A549 (cell line): ENCODE results near the gene EVX2. TPM values are rescaled to one million over a fixed set of nuclear protein-coding genes. Genes with fewer than 3 reads are reported as not detected.
A peak's percentile ranks its signal among the peaks of the same experiment; 100 is the strongest.

Experiments used
- ATAC-seq, 2 experiments: fragments of 200-7000 bp in 1 of 2; fragments of >200 bp in 1 of 2; cut with Nextera tagmentation in 1 of 2; cut with Tn5 transposase in 1 of 2; 3 replicates each; pipeline versions ENCODE4 v1.8.0 to v1.9.1; 2018 to 2020; ENCODE audit warnings: mild to moderate bottlenecking in 1 of 2, moderate library complexity in 1 of 2
- CTCF ChIA-PET: fragments of 300-600 bp; sonication (Branson Sonifier 250); formaldehyde crosslinking; extraction: SDS; loops from one replicate; lab custom pipeline; 2021; ENCODE audit warnings: antibody characterized with exemption, inconsistent platforms; lab: Yijun Ruan, JAX
- POLR2A ChIA-PET: fragments of 350-600 bp; formaldehyde crosslinking; extraction: SDS; loops from one replicate; lab custom pipeline; 2021; ENCODE audit warnings: antibody characterized with exemption, inconsistent platforms; lab: Yijun Ruan, JAX
- DNase-seq, 2 experiments: peaks; one replicate each; pipeline versions ENCODE4 v3.0.0 to v3.0.0-alpha.2; 2011 to 2016; ENCODE audit warnings: low read depth in 1 of 2, low spot score in 1 of 2
- FAIRE-seq: peaks from 2 replicates; lab custom pipeline; 2011; peaks lifted over from hg19 to GRCh38; lab: Jason Lieb, UNC
- H3K27ac ChIP-seq, 2 experiments: fragments of >200 bp; sonication (Bioruptor Twin); formaldehyde crosslinking; 3 replicates each; pipeline ENCODE4 v1.5.1; 2016 to 2017
- H3K4me1 ChIP-seq: fragments of >200 bp; sonication (Bioruptor Twin); formaldehyde crosslinking; 3 replicates; pipeline ENCODE4 v1.6.1; 2016
- H3K4me2 ChIP-seq: fragments of >200 bp; sonication (Bioruptor Twin); formaldehyde crosslinking; 3 replicates; pipeline ENCODE4 v1.6.1; 2016
- H3K4me3 ChIP-seq: fragments of >200 bp; sonication (Bioruptor Twin); formaldehyde crosslinking; 3 replicates; pipeline ENCODE4 v1.5.1; 2016
- H3K9me3 ChIP-seq: fragments of >200 bp; sonication (Bioruptor Twin); formaldehyde crosslinking; 3 replicates; pipeline ENCODE4 v1.6.1; 2016
- CBX2 ChIP-seq: fragments of 200-600 bp; sonication (generic); IDR thresholded peaks from 2 replicates; pipeline ENCODE4 v1.6.1; 2016; ENCODE audit warnings: low read depth, mild to moderate bottlenecking, borderline replicate concordance
- CBX8 ChIP-seq: fragments of 200-600 bp; sonication (generic); IDR thresholded peaks from 2 replicates; pipeline ENCODE4 v1.6.1; 2016
- CEBPB ChIP-seq, 2 experiments: fragments of >200 bp in 1 of 2; sonication (Bioruptor Twin) in 1 of 2; formaldehyde crosslinking in 1 of 2; IDR thresholded peaks; 2 replicates each; pipeline ENCODE4 v1.6.1; 2012 to 2016
- EHF ChIP-seq: fragments of 250-450 bp; sonication (Bioruptor Pico); IDR thresholded peaks from 2 replicates; pipeline ENCODE4 v1.5.0; 2020; ENCODE audit warnings: mild to moderate bottlenecking
- EHMT2 ChIP-seq: fragments of 200-600 bp; sonication (generic); IDR thresholded peaks from 2 replicates; pipeline ENCODE4 v1.6.1; 2016; ENCODE audit warnings: antibody characterized with exemption, low read depth, mild to moderate bottlenecking, moderate library complexity
- EP300 ChIP-seq, 2 experiments: fragments of >200 bp; sonication (Bioruptor Twin); formaldehyde crosslinking; IDR thresholded peaks; 2 replicates in 1 of 2; 3 replicates in 1 of 2; pipeline ENCODE4 v1.6.1; 2016 to 2017
- FOSB ChIP-seq: fragments of 250-450 bp; sonication (Bioruptor Pico); IDR thresholded peaks from 2 replicates; pipeline ENCODE4 v1.5.0; 2020; ENCODE audit warnings: mild to moderate bottlenecking, moderate library complexity
- HDAC2 ChIP-seq: fragments of 200-600 bp; sonication (generic); IDR thresholded peaks from 2 replicates; pipeline ENCODE4 v1.6.1; 2016
- HOXB13 ChIP-seq: fragments of 250-450 bp; sonication (Bioruptor Pico); IDR thresholded peaks from 2 replicates; pipeline ENCODE4 v1.5.0; 2020; ENCODE audit warnings: low read depth, mild to moderate bottlenecking, moderate library complexity
- HOXB5 ChIP-seq: fragments of 250-450 bp; sonication (Bioruptor Pico); IDR thresholded peaks from 2 replicates; pipeline ENCODE4 v1.5.0; 2020; ENCODE audit warnings: mild to moderate bottlenecking, moderate library complexity
- JUNB ChIP-seq: fragments of >200 bp; sonication (Bioruptor Twin); formaldehyde crosslinking; IDR thresholded peaks from 2 replicates; pipeline ENCODE4 v1.6.1; 2016
- KDM1A ChIP-seq: fragments of 200-600 bp; sonication (generic); IDR thresholded peaks from 2 replicates; pipeline ENCODE4 v1.6.1; 2016; ENCODE audit warnings: low read depth, mild to moderate bottlenecking
- MYC ChIP-seq: IDR thresholded peaks from 2 replicates; pipeline ENCODE4 v1.6.1; 2012; ENCODE audit warnings: mild to moderate bottlenecking, inconsistent platforms, low read length, improper control_type of control experiment, borderline replicate concordance
- NFE2L2 ChIP-seq: fragments of 150-350 bp; conservative IDR thresholded peaks from 2 replicates; pipeline ENCODE4 v1.6.1; 2014; ENCODE audit warnings: low read length
- NR3C1 ChIP-seq: fragments of >200 bp; sonication (Bioruptor Twin); formaldehyde crosslinking; IDR thresholded peaks from 3 replicates; pipeline ENCODE4 v1.6.1; 2017
- PHF8 ChIP-seq: fragments of 200-600 bp; sonication (generic); IDR thresholded peaks from 2 replicates; pipeline ENCODE4 v1.6.1; 2016; ENCODE audit warnings: low read depth, mild to moderate bottlenecking, antibody characterized with exemption, moderate library complexity, borderline replicate concordance
- RNF2 ChIP-seq: fragments of 200-600 bp; sonication (generic); IDR thresholded peaks from 2 replicates; pipeline ENCODE4 v1.6.1; 2016; ENCODE audit warnings: low read depth, mild to moderate bottlenecking, antibody characterized with exemption, moderate library complexity, borderline replicate concordance
- SMC3 ChIP-seq: fragments of >200 bp; sonication (Bioruptor Twin); formaldehyde crosslinking; IDR thresholded peaks from 3 replicates; pipeline ENCODE4 v1.6.1; 2018; ENCODE audit warnings: inconsistent platforms
- TFCP2L1 ChIP-seq: fragments of 250-450 bp; sonication (Bioruptor Pico); IDR thresholded peaks from 2 replicates; pipeline ENCODE4 v1.5.0; 2021; ENCODE audit warnings: mild to moderate bottlenecking
- ZC3H11A ChIP-seq: fragments of 450-650 bp; IDR thresholded peaks from 2 replicates; pipeline ENCODE4 v1.6.1; 2014; ENCODE audit warnings: antibody characterized with exemption, mild to moderate bottlenecking
- ZFP36 ChIP-seq: fragments of 450-650 bp; IDR thresholded peaks from 2 replicates; pipeline ENCODE4 v1.6.1; 2014; ENCODE audit warnings: borderline replicate concordance; ENCODE audit not compliant: partially characterized antibody
- WGBS: methylation state at CpG from one replicate; pipeline ENCODE4 v1.1.6; 2017; ENCODE audit errors: missing lambda C conversion rate; 5-methylcytosine and 5-hydroxymethylcytosine counted together
- polyA plus RNA-seq, 4 experiments: library from polyadenylated mRNA; depleted of rRNA in 3 of 4; stranded (reverse); fragments of >200 nt; fragmentation: RNase III in 1 of 4; extraction: RNeasy Plus Mini Kit Qiagen cat#74134 plus additional on column Dnase treatment in 1 of 4; gene quantifications; 2 replicates in 3 of 4; 3 replicates in 1 of 4; pipeline ENCODE4 v1.2.3, GENCODE V29; 2011 to 2017
- TF ChIP-seq, protein P1 (sequence below): fragments of 250-450 bp; sonication (Bioruptor Pico); IDR thresholded peaks from 2 replicates; pipeline ENCODE4 v1.5.0; 2021; ENCODE audit warnings: mild to moderate bottlenecking, moderate library complexity, borderline replicate concordance
- TF ChIP-seq, protein P2 (sequence below): IDR thresholded peaks from 2 replicates; pipeline ENCODE4 v1.6.1; 2012; ENCODE audit warnings: low read depth, borderline replicate concordance
- TF ChIP-seq, protein P3 (sequence below): fragments of 450-650 bp; IDR thresholded peaks from 2 replicates; pipeline ENCODE4 v1.6.1; 2014; ENCODE audit warnings: antibody characterized with exemption
- TF ChIP-seq, protein P4 (sequence below): IDR thresholded peaks from 2 replicates; pipeline ENCODE4 v1.6.1; 2012
- TF ChIP-seq, protein P5 (sequence below): fragments of >200 bp; sonication (Bioruptor Twin); formaldehyde crosslinking; IDR thresholded peaks from 3 replicates; pipeline ENCODE4 v1.6.1; 2016

Gene EVX2
- polyA plus RNA-seq, 2 of the 4 experiments (the other 2 are of a cell fraction), result 0.03 TPM; not detected in 1

DNA sequence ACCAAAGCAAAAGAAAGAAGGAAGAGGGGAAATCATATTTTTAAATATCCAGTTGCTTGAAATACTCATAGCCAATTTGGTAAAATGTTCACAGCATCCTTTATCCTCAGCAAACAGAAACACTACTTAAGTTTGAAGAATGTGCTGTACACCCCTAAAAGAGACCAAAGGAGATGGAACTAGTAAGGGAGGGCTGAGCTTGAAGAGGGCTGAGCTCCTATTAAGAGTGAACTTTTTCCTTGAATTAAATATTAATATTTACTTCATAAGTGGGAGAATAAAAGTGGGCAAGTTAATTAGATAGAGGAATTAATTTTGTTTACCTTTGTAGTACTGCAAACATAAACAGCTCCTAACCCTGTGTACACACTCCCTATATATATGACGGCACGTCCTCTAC is 7.0 kb downstream of the EVX2 start:
- POLR2A ChIA-PET, result no interaction called here
- WGBS, result 7% methylated on average over 2 of the region's 2 CpGs

DNA sequence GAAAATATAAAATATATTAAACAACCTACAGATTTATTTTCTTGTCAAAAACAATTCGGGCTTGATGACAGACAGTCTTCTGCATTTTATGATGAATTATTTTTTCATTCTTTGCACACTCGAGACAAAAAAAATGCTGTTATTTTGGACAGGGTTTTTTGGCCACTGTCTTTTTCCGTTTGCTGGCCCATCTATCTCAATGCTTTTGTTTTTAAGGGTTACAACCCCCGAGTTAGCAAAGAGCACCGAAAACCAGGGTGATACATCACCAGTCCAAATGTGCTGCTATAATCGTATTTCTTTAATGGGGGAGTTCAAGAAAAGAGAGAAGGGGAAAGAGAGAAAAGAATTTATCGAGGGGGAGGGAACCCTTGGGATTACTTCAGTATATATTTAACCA is 7.7 kb downstream of the EVX2 start:
- Histone ChIP-seq H3K4me3 (no peak overlapping the region), H3K27ac (no peak overlapping the region), H3K9me3 (peaks cover 3% of the 10 kb centered on the region), H3K4me1 (peaks cover 9% of the 10 kb centered on the region; the same call in 2 of the 3 replicates), H3K4me2 (no peak overlapping the region)
- FAIRE-seq (no peak), ATAC-seq (no peak), DNase-seq (no peak)
- peak; percentile 39; the same call in 1 of the 2 replicates for TF ChIP-seq RNF2
- TF ChIP-seq HOXB5, result no peak
- WGBS, result 5% methylated on average over 7 of the region's 7 CpGs
- ChIA-PET CTCF (interaction anchor here (0.7 to 2.5 kb wide), 3 partner anchors 12 to 386 kb away, joined by 3 to 9 read pairs (median 5); no protein-coding TSS in a partner anchor), POLR2A (no interaction called here)

More for the DNA sequence above, 7.0 kb downstream of the EVX2 start:
- Histone ChIP-seq H3K27ac (no peak overlapping the region), H3K4me2 (no peak overlapping the region), H3K4me3 (no peak overlapping the region), H3K9me3 (peaks cover 8% of the 10 kb centered on the region), H3K4me1 (peaks cover 9% of the 10 kb centered on the region; the same call in 2 of the 3 replicates)
- TF ChIP-seq EP300 (IDR thresholded peaks at IDR 0.05) (no peak), EHMT2 (no peak), KDM1A (no peak), HDAC2 (no peak), CBX8 (no peak), CEBPB (IDR thresholded peaks at IDR 0.05) (no peak), PHF8 (no peak), CBX2 (no peak), TFCP2L1 (no peak), ZC3H11A (no peak), NR3C1 (no peak), JUNB (no peak), NFE2L2 (no peak), FOSB (CRISPR knock-in tag) (no peak), HOXB13 (CRISPR knock-in tag) (no peak)
- TF ChIP-seq, protein P1, sequence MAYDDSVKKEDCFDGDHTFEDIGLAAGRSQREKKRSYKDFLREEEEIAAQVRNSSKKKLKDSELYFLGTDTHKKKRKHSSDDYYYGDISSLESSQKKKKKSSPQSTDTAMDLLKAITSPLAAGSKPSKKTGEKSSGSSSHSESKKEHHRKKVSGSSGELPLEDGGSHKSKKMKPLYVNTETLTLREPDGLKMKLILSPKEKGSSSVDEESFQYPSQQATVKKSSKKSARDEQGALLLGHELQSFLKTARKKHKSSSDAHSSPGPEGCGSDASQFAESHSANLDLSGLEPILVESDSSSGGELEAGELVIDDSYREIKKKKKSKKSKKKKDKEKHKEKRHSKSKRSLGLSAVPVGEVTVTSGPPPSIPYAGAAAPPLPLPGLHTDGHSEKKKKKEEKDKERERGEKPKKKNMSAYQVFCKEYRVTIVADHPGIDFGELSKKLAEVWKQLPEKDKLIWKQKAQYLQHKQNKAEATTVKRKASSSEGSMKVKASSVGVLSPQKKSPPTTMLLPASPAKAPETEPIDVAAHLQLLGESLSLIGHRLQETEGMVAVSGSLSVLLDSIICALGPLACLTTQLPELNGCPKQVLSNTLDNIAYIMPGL, result no peak
- ATAC-seq, result no peak
- CTCF ChIA-PET, result interaction anchor here (0.7 to 2.5 kb wide), 3 partner anchors 11 to 386 kb away, joined by 5 to 9 read pairs (median 5); no protein-coding TSS in a partner anchor
- no peak for FAIRE-seq
- no peak for DNase-seq

DNA sequence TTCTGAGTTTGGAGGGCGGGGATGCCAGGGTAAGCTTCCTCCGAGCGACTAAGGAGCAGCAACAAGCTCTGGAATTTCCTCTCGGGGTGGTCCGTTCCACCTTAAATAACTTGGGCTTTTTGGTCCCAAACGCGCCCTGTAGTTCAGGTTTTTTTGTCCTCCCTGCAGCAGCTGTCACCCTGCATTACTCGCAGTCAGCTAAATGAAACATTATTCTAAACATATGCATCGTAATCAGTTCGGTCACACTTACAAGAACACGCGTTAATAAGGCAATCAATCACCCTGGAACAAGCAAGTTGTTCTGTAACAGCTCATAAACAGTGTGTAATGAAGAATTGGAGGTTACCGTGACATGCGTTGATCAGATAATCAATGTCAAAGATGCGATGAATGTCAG is 8.3 kb downstream of the EVX2 start:
- H3K4me2 ChIP-seq, result no peak overlapping the region

DNA sequence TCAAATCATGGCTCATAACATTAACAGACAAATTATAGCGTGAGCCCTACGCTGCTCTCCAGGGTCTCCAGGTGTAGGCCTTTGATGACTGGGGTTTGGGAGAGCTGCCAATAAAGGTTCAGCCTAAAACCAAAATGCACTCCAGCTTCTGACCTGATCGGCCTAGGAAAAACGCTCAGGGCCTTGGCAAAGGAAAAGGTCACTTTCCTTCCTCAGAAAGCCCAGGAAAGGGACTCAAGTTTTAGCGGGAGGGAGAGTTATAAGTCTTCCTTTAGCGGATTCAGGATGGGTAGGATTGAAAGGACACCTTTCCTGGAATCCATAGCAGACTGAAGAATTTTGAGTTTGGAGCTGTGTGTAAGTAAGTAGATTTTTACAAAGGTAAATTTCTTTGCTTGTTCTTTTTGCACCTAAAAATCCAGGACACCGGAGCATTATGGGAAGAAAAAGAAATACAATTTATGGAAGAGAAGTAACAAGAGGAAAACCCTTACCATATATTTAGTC is 8.8 kb downstream of the EVX2 start:
- ChIA-PET POLR2A (no interaction called here), CTCF (interaction anchor here (0.6 to 2.5 kb wide), 5 partner anchors 10 to 1385 kb away, joined by 3 to 9 read pairs (median 4); no protein-coding TSS in a partner anchor)
- H3K4me3 ChIP-seq, result no peak overlapping the region
- FAIRE-seq, result no peak
- ATAC-seq, result no peak
- H3K4me2 ChIP-seq, result no peak overlapping the region
- WGBS, result 72% methylated on average over 7 of the region's 7 CpGs
- H3K27ac ChIP-seq, result no peak overlapping the region
- H3K4me1 ChIP-seq, result peaks cover 9% of the 10 kb centered on the region; the same call in 2 of the 3 replicates
- no peak for DNase-seq
- no peaks in the 10 kb centered on the region for H3K9me3 ChIP-seq
- TF ChIP-seq, protein P2, sequence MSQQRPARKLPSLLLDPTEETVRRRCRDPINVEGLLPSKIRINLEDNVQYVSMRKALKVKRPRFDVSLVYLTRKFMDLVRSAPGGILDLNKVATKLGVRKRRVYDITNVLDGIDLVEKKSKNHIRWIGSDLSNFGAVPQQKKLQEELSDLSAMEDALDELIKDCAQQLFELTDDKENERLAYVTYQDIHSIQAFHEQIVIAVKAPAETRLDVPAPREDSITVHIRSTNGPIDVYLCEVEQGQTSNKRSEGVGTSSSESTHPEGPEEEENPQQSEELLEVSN, result no peak
- TF ChIP-seq HOXB13 (CRISPR knock-in tag), result no peak
- TF ChIP-seq, protein P3, sequence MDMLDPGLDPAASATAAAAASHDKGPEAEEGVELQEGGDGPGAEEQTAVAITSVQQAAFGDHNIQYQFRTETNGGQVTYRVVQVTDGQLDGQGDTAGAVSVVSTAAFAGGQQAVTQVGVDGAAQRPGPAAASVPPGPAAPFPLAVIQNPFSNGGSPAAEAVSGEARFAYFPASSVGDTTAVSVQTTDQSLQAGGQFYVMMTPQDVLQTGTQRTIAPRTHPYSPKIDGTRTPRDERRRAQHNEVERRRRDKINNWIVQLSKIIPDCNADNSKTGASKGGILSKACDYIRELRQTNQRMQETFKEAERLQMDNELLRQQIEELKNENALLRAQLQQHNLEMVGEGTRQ, result no peak
- TF ChIP-seq NFE2L2, result no peak
- no peak for TF ChIP-seq EHF (CRISPR knock-in tag)
- TF ChIP-seq, protein P4, sequence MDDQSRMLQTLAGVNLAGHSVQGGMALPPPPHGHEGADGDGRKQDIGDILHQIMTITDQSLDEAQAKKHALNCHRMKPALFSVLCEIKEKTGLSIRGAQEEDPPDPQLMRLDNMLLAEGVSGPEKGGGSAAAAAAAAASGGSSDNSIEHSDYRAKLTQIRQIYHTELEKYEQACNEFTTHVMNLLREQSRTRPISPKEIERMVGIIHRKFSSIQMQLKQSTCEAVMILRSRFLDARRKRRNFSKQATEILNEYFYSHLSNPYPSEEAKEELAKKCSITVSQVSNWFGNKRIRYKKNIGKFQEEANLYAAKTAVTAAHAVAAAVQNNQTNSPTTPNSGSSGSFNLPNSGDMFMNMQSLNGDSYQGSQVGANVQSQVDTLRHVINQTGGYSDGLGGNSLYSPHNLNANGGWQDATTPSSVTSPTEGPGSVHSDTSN, result no peak
- no peak for TF ChIP-seq MYC
- no peak for TF ChIP-seq ZC3H11A
- no peak for TF ChIP-seq ZFP36
- TF ChIP-seq EHMT2, result no peak
- TF ChIP-seq, protein P5, sequence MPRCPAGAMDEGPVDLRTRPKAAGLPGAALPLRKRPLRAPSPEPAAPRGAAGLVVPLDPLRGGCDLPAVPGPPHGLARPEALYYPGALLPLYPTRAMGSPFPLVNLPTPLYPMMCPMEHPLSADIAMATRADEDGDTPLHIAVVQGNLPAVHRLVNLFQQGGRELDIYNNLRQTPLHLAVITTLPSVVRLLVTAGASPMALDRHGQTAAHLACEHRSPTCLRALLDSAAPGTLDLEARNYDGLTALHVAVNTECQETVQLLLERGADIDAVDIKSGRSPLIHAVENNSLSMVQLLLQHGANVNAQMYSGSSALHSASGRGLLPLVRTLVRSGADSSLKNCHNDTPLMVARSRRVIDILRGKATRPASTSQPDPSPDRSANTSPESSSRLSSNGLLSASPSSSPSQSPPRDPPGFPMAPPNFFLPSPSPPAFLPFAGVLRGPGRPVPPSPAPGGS, result no peak
- no peak for TF ChIP-seq SMC3

More for the DNA sequence above, 8.3 kb downstream of the EVX2 start:
- no peaks in the 10 kb centered on the region for H3K9me3 ChIP-seq
- 0 out of 2 replicates have a peak, but pooled peaks have one; percentile 20 for TF ChIP-seq CBX8
- TF ChIP-seq TFCP2L1, result no peak
- 44% methylated on average over 15 of the region's 15 CpGs for WGBS
- H3K4me1 ChIP-seq, result peaks cover 9% of the 10 kb centered on the region; the same call in 2 of the 3 replicates
- no peak overlapping the region for H3K27ac ChIP-seq
- no peak for ATAC-seq
- no peak for DNase-seq
- ChIA-PET CTCF (interaction anchor here (0.5 to 2.5 kb wide), 6 partner anchors 10 to 1385 kb away, joined by 3 to 9 read pairs (median 4); no protein-coding TSS in a partner anchor), POLR2A (no interaction called here)
- no peak for FAIRE-seq
- H3K4me3 ChIP-seq, result no peak overlapping the region
